ENCODE results near the gene GTPBP6.

The GTPBP6 gene

GRCh38 chrX:318739-319578 is at the start of gene GTPBP6:
TSS of gene GTPBP6 (minus strand) at chrX:318796. CDS start at chrX:318787, 9 bp downstream.
- peak within 1 kb of the TSS; percentile 84 for H3K4me3 ChIP-seq (ENCODE audit: low read depth, low read length)
- peak; percentile 21; the same call in 1 of the 2 replicates for TF ChIP-seq CTCF (IDR thresholded peaks at IDR 0.05; ENCODE audit: borderline replicate concordance, insufficient read depth, low read depth, low read length)

GRCh38 chrX:367866-368265 is 49.3 kb upstream of the GTPBP6 start:
- no peak for TF ChIP-seq CTCF (IDR thresholded peaks at IDR 0.05; ENCODE audit: borderline replicate concordance, insufficient read depth, low read depth, low read length)
- no peak overlapping the region for H3K4me3 ChIP-seq (ENCODE audit: low read depth, low read length)

- no peak for TF ChIP-seq CTCF (IDR thresholded peaks at IDR 0.05; ENCODE audit: borderline replicate concordance, insufficient read depth, low read depth, low read length)
- no peak overlapping the region for H3K4me3 ChIP-seq (ENCODE audit: low read depth, low read length)
Measured at GRCh38 chrX:367349-367748, 48.8 kb upstream of the GTPBP6 start.

GRCh38 chrX:363621-364375 is 45.2 kb upstream of the GTPBP6 start:
- no peak for TF ChIP-seq CTCF (IDR thresholded peaks at IDR 0.05; ENCODE audit: borderline replicate concordance, insufficient read depth, low read depth, low read length)
- H3K4me3 ChIP-seq (ENCODE audit: low read depth, low read length) = no peak overlapping the region

- TF ChIP-seq CTCF (IDR thresholded peaks at IDR 0.05; ENCODE audit: borderline replicate concordance, insufficient read depth, low read depth, low read length) = no peak
- H3K4me3 ChIP-seq (ENCODE audit: low read depth, low read length) = no peak overlapping the region
Measured at GRCh38 chrX:362937-363620, 44.5 kb upstream of the GTPBP6 start.

GRCh38 chrX:362351-362750 is 43.8 kb upstream of the GTPBP6 start:
- TF ChIP-seq CTCF (IDR thresholded peaks at IDR 0.05; ENCODE audit: borderline replicate concordance, insufficient read depth, low read depth, low read length) = no peak
- no peak overlapping the region for H3K4me3 ChIP-seq (ENCODE audit: low read depth, low read length)
